ENCODE measurements around the gene CLEC1B. TPM values are rescaled to one million over a fixed set of nuclear protein-coding genes. Genes with fewer than 3 reads are reported as not detected.

CLEC1B gene
- total and polyA plus RNA-seq, 10 of the 15 experiments (the other 5 are each of a cell fraction or from before 2014, with no cell fraction given), result not detected

GRCh38 chr12:9948606-9949296 is 50.2 kb downstream of the CLEC1B start (continued):
- no peak for TF ChIP-seq RAD21 (IDR thresholded peaks at IDR 0.05; ENCODE audit: insufficient read depth, low read depth, low read length)
- TF ChIP-seq JUND (IDR thresholded peaks at IDR 0.05; ENCODE audit: low read depth, low read length), result no peak
- no peak for TF ChIP-seq MYB (IDR thresholded peaks at IDR 0.05; ENCODE audit: borderline replicate concordance, low read depth, low read length)
- no peak for TF ChIP-seq MEF2A (IDR thresholded peaks at IDR 0.05; ENCODE audit: insufficient read depth, low read depth, low read length)
- no peak for TF ChIP-seq CHD4 (IDR thresholded peaks at IDR 0.05)
- TF ChIP-seq PAX8 (IDR thresholded peaks at IDR 0.05), result no peak
- TF ChIP-seq RCOR1 (conservative IDR thresholded peaks at IDR 0.05; ENCODE audit: low read depth, low read length), result no peak
- no peak for TF ChIP-seq CEBPZ (IDR thresholded peaks at IDR 0.05; ENCODE audit: low read depth, low read length)
- TF ChIP-seq HCFC1 (IDR thresholded peaks at IDR 0.05; ENCODE audit: low read length), result no peak
- no peak for TF ChIP-seq CEBPB (IDR thresholded peaks at IDR 0.05; ENCODE audit: borderline replicate concordance in 1 of 2, low read depth in 2 of 2, low read length in 2 of 2)
- TF ChIP-seq NFYA (IDR thresholded peaks at IDR 0.05; ENCODE audit: borderline replicate concordance, low read depth, low read length), result no peak
- 0 out of 2 replicates have a peak, but pooled peaks have one; percentile 45 for TF ChIP-seq MTA2 (IDR thresholded peaks at IDR 0.05; ENCODE audit: low read depth)
- TF ChIP-seq ATF3 (IDR thresholded peaks at IDR 0.05; ENCODE audit: borderline replicate concordance, extremely low read depth, low read depth, low read length), result no peak
- no peak for TF ChIP-seq FOS (IDR thresholded peaks at IDR 0.05; ENCODE audit: borderline replicate concordance, extremely low read depth, insufficient read length)
- no peak for TF ChIP-seq NR2C1 (IDR thresholded peaks at IDR 0.05)
- no peak for TF ChIP-seq RELA (IDR thresholded peaks at IDR 0.05; ENCODE audit: borderline replicate concordance, partially characterized antibody)
- no peak for TF ChIP-seq PRDM15 (CRISPR knock-in tag; IDR thresholded peaks at IDR 0.05)
- TF ChIP-seq E2F4 (IDR thresholded peaks at IDR 0.05; ENCODE audit: low read depth, low read length), result no peak
- no peak for TF ChIP-seq FOXM1 (IDR thresholded peaks at IDR 0.05; ENCODE audit: low read depth, low read length)
- TF ChIP-seq ZNF384 (IDR thresholded peaks at IDR 0.05; ENCODE audit: borderline replicate concordance, low read depth, low read length), result no peak
- no peak for TF ChIP-seq ZNF622 (IDR thresholded peaks at IDR 0.05)
- no peak for TF ChIP-seq POLR2A (IDR thresholded peaks at IDR 0.05; ENCODE audit: low read depth, low read length)
- TF ChIP-seq FOXK2 (IDR thresholded peaks at IDR 0.05), result no peak
